Loucy (cell line): Measurements from ENCODE around the gene ZNF668.

ENCODE experiments used
- H2AFZ ChIP-seq: fragments of 200-600 bp; sonication (generic); 2 replicates; pipeline ENCODE4 v1.6.0; 2016; ENCODE audit warnings: antibody characterized with exemption, mild to moderate bottlenecking, low read length, moderate library complexity
- H3F3A ChIP-seq: fragments of 200-600 bp; 2 replicates; pipeline ENCODE4 v1.6.0; 2016; ENCODE audit warnings: antibody characterized with exemption, low read depth, mild to moderate bottlenecking
- H3K27me3 ChIP-seq: fragments of 200-600 bp; sonication (generic); 2 replicates; pipeline ENCODE4 v1.6.1; 2014; ENCODE audit warnings: low read length, mild to moderate bottlenecking; ENCODE audit not compliant: insufficient read depth, poor library complexity, severe bottlenecking
- H3K36me3 ChIP-seq: fragments of 200-600 bp; sonication (generic); 2 replicates; pipeline ENCODE4 v1.6.1; 2016; ENCODE audit warnings: low read length; ENCODE audit not compliant: insufficient read depth
- H3K4me1 ChIP-seq: fragments of 200-600 bp; sonication (generic); 2 replicates; pipeline ENCODE4 v1.5.1; 2014; ENCODE audit warnings: low read length, mild to moderate bottlenecking; ENCODE audit not compliant: insufficient read depth, poor library complexity, severe bottlenecking
- H3K4me2 ChIP-seq: fragments of 200-600 bp; sonication (generic); 2 replicates; pipeline ENCODE4 v1.6.0; 2014; ENCODE audit warnings: antibody characterized with exemption, low read length, low read depth, mild to moderate bottlenecking; ENCODE audit not compliant: poor library complexity, severe bottlenecking
- H3K4me3 ChIP-seq: fragments of 200-600 bp; sonication (generic); 2 replicates; pipeline ENCODE4 v1.5.1; 2014; ENCODE audit warnings: low read length, mild to moderate bottlenecking, mixed read lengths; ENCODE audit not compliant: poor library complexity, severe bottlenecking
- H3K79me2 ChIP-seq: fragments of 200-600 bp; sonication (generic); 2 replicates; pipeline ENCODE4 v1.6.1; 2014; ENCODE audit warnings: low read length; ENCODE audit not compliant: insufficient read depth
- H3K9ac ChIP-seq: fragments of 200-600 bp; sonication (generic); 2 replicates; pipeline ENCODE4 v1.6.0; 2014; ENCODE audit warnings: mild to moderate bottlenecking, low read depth, low read length, moderate library complexity; ENCODE audit not compliant: poor library complexity, severe bottlenecking
- H3K9me2 ChIP-seq: fragments of 200-600 bp; sonication (generic); replicated peaks from 2 replicates; pipeline ENCODE4 v1.6.1; 2016; ENCODE audit warnings: low read depth, low read length, mixed read lengths
- H3K9me3 ChIP-seq: fragments of 200-600 bp; sonication (generic); 2 replicates; pipeline ENCODE4 v1.6.1; 2014; ENCODE audit warnings: mild to moderate bottlenecking, antibody characterized with exemption, low read length, low read depth; ENCODE audit not compliant: insufficient read depth
- H4K20me1 ChIP-seq: fragments of 200-600 bp; sonication (generic); 2 replicates; pipeline ENCODE4 v1.6.0; 2014; ENCODE audit warnings: antibody characterized with exemption, low read length, mild to moderate bottlenecking; ENCODE audit not compliant: insufficient read depth, poor library complexity, severe bottlenecking
- EZH2phosphoT487 ChIP-seq: fragments of 200-600 bp; IDR thresholded peaks from 2 replicates; pipeline ENCODE4 v1.6.1; 2018; ENCODE audit warnings: antibody characterized with exemption, mild to moderate bottlenecking, moderate library complexity, borderline replicate concordance
- TF ChIP-seq, protein P1 (sequence below): fragments of 200-600 bp; sonication (generic); conservative IDR thresholded peaks from 2 replicates; pipeline ENCODE4 v1.5.1; 2014; ENCODE audit warnings: mild to moderate bottlenecking, antibody characterized with exemption, low read length

ZNF668 gene

DNA sequence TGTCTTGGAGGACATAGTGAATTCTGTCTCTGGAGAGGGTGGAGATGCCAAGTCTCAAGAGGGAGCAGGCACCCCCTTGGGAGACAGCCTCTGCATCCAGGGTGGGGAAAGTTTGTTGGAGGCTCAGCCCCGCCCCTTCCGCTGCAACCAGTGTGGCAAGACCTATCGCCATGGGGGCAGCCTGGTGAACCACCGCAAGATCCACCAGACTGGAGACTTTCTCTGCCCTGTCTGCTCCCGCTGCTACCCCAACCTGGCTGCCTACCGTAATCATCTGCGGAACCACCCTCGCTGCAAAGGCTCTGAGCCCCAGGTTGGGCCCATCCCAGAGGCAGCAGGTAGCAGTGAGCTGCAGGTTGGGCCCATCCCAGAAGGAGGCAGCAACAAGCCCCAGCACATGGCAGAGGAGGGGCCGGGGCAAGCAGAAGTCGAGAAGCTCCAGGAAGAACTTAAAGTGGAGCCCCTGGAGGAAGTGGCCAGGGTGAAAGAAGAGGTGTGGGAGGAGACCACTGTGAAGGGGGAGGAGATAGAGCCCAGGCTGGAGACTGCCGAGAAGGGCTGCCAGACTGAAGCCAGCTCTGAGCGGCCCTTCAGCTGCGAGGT lies 5.4 kb upstream of the ZNF668 start:
- H3K4me1 ChIP-seq = peaks cover 12% of the 10 kb centered on the region
- TF ChIP-seq, protein P1, sequence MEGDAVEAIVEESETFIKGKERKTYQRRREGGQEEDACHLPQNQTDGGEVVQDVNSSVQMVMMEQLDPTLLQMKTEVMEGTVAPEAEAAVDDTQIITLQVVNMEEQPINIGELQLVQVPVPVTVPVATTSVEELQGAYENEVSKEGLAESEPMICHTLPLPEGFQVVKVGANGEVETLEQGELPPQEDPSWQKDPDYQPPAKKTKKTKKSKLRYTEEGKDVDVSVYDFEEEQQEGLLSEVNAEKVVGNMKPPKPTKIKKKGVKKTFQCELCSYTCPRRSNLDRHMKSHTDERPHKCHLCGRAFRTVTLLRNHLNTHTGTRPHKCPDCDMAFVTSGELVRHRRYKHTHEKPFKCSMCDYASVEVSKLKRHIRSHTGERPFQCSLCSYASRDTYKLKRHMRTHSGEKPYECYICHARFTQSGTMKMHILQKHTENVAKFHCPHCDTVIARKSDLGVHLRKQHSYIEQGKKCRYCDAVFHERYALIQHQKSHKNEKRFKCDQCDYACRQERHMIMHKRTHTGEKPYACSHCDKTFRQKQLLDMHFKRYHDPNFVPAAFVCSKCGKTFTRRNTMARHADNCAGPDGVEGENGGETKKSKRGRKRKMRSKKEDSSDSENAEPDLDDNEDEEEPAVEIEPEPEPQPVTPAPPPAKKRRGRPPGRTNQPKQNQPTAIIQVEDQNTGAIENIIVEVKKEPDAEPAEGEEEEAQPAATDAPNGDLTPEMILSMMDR = no peak
- no peak for TF ChIP-seq EZH2phosphoT487
- no peak overlapping the region for H3K4me3 ChIP-seq
- H3K79me2 ChIP-seq = peaks cover 57% of the 10 kb centered on the region
- H3K9me3 ChIP-seq = no peaks in the 10 kb centered on the region
- H3K9me2 ChIP-seq = no peaks in the 10 kb centered on the region
- H3K9ac ChIP-seq = no peak overlapping the region
- H3F3A ChIP-seq = no peaks in the 10 kb centered on the region
- no peaks in the 10 kb centered on the region for H3K27me3 ChIP-seq
- peaks cover 54% of the 10 kb centered on the region for H4K20me1 ChIP-seq
- H3K4me2 ChIP-seq = no peak overlapping the region
- H2AFZ ChIP-seq = no peak overlapping the region
- peaks cover 32% of the 10 kb centered on the region; the same call in 1 of the 2 replicates for H3K36me3 ChIP-seq

DNA sequence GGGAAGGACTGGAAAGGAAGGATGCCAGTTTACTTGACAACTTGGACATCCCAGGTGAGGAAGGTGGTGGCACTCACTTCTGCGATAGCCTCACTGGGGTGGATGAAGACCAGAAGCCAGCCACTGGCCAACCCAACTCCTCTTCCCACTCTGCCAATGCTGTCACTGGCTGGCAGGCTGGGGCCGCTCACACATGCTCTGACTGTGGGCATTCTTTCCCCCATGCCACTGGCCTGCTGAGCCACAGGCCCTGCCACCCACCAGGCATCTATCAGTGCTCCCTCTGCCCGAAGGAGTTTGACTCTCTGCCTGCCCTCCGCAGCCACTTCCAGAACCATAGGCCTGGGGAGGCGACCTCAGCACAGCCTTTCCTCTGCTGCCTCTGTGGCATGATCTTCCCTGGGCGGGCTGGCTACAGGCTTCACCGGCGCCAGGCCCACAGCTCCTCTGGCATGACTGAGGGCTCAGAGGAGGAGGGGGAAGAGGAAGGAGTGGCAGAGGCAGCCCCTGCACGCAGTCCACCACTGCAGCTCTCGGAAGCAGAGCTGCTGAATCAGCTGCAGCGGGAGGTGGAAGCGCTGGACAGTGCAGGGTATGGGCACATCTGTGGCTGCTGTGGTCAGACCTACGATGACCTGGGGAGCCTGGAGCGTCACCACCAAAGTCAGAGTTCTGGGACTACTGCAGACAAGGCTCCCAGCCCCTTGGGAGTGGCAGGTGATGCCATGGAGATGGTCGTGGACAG lies 4.7 kb upstream of the ZNF668 start:
- Histone ChIP-seq H3K36me3 (peaks cover 25% of the 10 kb centered on the region; the same call in 1 of the 2 replicates), H2AFZ (no peak overlapping the region)

DNA sequence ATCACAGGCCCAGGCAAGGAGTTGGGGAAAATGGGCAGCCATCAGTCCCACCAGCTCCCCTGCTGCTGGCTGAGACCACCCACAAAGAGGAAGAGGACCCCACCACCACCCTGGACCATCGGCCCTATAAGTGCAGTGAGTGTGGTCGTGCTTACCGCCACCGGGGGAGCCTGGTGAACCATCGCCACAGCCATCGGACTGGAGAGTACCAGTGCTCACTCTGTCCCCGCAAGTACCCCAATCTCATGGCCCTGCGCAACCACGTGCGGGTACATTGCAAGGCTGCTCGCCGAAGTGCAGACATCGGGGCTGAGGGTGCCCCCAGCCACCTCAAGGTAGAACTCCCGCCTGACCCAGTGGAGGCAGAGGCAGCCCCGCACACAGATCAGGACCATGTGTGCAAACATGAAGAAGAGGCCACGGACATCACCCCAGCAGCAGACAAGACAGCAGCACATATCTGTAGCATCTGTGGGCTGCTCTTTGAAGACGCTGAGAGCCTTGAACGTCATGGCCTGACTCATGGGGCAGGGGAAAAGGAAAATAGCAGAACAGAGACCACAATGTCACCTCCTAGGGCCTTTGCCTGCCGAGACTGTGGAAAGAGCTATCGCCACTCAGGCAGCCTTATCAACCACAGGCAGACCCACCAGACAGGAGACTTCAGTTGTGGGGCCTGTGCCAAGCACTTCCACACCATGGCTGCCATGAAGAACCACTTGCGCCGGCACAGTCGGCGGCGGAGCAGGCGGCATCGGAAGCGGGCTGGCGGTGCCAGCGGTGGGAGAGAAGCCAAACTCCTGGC lies 3.8 kb upstream of the ZNF668 start:
- peaks cover 12% of the 10 kb centered on the region for H3K4me1 ChIP-seq
- H2AFZ ChIP-seq = no peak overlapping the region
- TF ChIP-seq, protein P1 = no peak
- TF ChIP-seq EZH2phosphoT487 = no peak
- peaks cover 19% of the 10 kb centered on the region; the same call in 1 of the 2 replicates for H3K36me3 ChIP-seq
- no peaks in the 10 kb centered on the region for H3K9me3 ChIP-seq
- peaks cover 60% of the 10 kb centered on the region for H3K79me2 ChIP-seq
- no peak overlapping the region for H3K9ac ChIP-seq
- H3K27me3 ChIP-seq = no peaks in the 10 kb centered on the region
- peaks cover 3% of the 10 kb centered on the region for H3F3A ChIP-seq
- peaks cover 46% of the 10 kb centered on the region for H4K20me1 ChIP-seq
- no peaks in the 10 kb centered on the region for H3K9me2 ChIP-seq
- H3K4me2 ChIP-seq = no peak overlapping the region
- no peak overlapping the region for H3K4me3 ChIP-seq

More for the DNA sequence above, 4.7 kb upstream of the ZNF668 start:
- Histone ChIP-seq H3K9me2 (no peaks in the 10 kb centered on the region), H3F3A (peaks cover 2% of the 10 kb centered on the region), H4K20me1 (peaks cover 54% of the 10 kb centered on the region), H3K4me1 (peaks cover 12% of the 10 kb centered on the region), H3K9me3 (no peaks in the 10 kb centered on the region), H3K4me2 (no peak overlapping the region), H3K27me3 (no peaks in the 10 kb centered on the region), H3K79me2 (peaks cover 57% of the 10 kb centered on the region), H3K9ac (no peak overlapping the region), H3K4me3 (no peak overlapping the region)
- TF ChIP-seq EZH2phosphoT487 = no peak
- TF ChIP-seq, protein P1 = no peak
